ENCODE data around the gene FREM3.

GRCh38 chr4:143642611-143643010 lies 57.9 kb downstream of the FREM3 start:
- no peak for TF ChIP-seq CTCF (IDR thresholded peaks at IDR 0.05)
- TF ChIP-seq ZFX (IDR thresholded peaks at IDR 0.05; ENCODE audit: borderline replicate concordance) = no peak
